ENCODE measurements around the gene COX10. TPM values are rescaled to one million over a fixed set of nuclear protein-coding genes. Genes with fewer than 3 reads are reported as not detected.

Gene COX10
- total RNA-seq, 1 experiment from 2014 or later, result 13.4 TPM

GRCh38 chr17:14107889-14108288 lies 38.6 kb downstream of the COX10 start:
- Histone ChIP-seq H3K4me3 (ENCODE audit: low read depth in 2 of 2, low read length in 2 of 2) (no peak overlapping the region), H3K36me3 (ENCODE audit: control insufficient read depth, insufficient read depth, low read length) (no peaks in the 10 kb centered on the region; the same call in 1 of the 2 replicates), H3K27ac (ENCODE audit: low read length) (no peak overlapping the region), H3K27me3 (ENCODE audit: control insufficient read depth, insufficient read depth, low read length) (no peaks in the 10 kb centered on the region), H3K4me1 (ENCODE audit: control insufficient read depth, insufficient read depth, low read length) (no peaks in the 10 kb centered on the region), H3K9me3 (ENCODE audit: control insufficient read depth, insufficient read depth, low read depth, low read length) (no peaks in the 10 kb centered on the region)
- ATAC-seq (no peak), DNase-seq (ENCODE audit: low read depth, low spot score) (no peak)
- TF ChIP-seq SIN3A (IDR thresholded peaks at IDR 0.05; ENCODE audit: borderline replicate concordance, insufficient read depth, low read depth, low read length) (no peak), REST (IDR thresholded peaks at IDR 0.05; ENCODE audit: insufficient read depth in 1 of 2, low read depth in 2 of 2, low read length in 1 of 2) (no peak), TCF7L2 (IDR thresholded peaks at IDR 0.05; ENCODE audit: low read depth, low read length) (no peak), POLR2AphosphoS5 (IDR thresholded peaks at IDR 0.05; ENCODE audit: low read depth, low read length) (no peak), CTCF (IDR thresholded peaks at IDR 0.05) (no peak)
- BruUV-seq (replicated peaks), result TSS peak; percentile 28
- in situ Hi-C loops (cut with HindIII; ENCODE audit: low pct_unique_long_range_greater_than_20kb, low sequenced_read_pairs), result no loop called here
- intact Hi-C loops (cut with micrococcal nuclease; ENCODE audit: unreplicated experiment), result no loop called here
- ChIA-PET POLR2A (no interaction called here), CTCF (no interaction called here)

- H3K4me3 ChIP-seq (ENCODE audit: low read depth in 2 of 2, low read length in 2 of 2), result no peak overlapping the region
- ChIA-PET POLR2A (no interaction called here), CTCF (no interaction called here)
- H3K27ac ChIP-seq (ENCODE audit: low read length), result no peak overlapping the region
- ATAC-seq, result no peak
- H3K4me1 ChIP-seq (ENCODE audit: control insufficient read depth, insufficient read depth, low read length), result no peaks in the 10 kb centered on the region
- H3K36me3 ChIP-seq (ENCODE audit: control insufficient read depth, insufficient read depth, low read length), result no peaks in the 10 kb centered on the region
- no peak for TF ChIP-seq CTCF (IDR thresholded peaks at IDR 0.05)
- no peak for TF ChIP-seq POLR2AphosphoS5 (IDR thresholded peaks at IDR 0.05; ENCODE audit: low read depth, low read length)
- no peak for TF ChIP-seq SIN3A (IDR thresholded peaks at IDR 0.05; ENCODE audit: borderline replicate concordance, insufficient read depth, low read depth, low read length)
- in situ Hi-C loops (cut with HindIII; ENCODE audit: low pct_unique_long_range_greater_than_20kb, low sequenced_read_pairs) (no loop called here), intact Hi-C loops (cut with micrococcal nuclease; ENCODE audit: unreplicated experiment) (no loop called here)
- H3K9me3 ChIP-seq (ENCODE audit: control insufficient read depth, insufficient read depth, low read depth, low read length), result no peaks in the 10 kb centered on the region
- DNase-seq (ENCODE audit: low read depth, low spot score), result no peak
- BruUV-seq (replicated peaks), result no TSS peak
- H3K27me3 ChIP-seq (ENCODE audit: control insufficient read depth, insufficient read depth, low read length), result no peaks in the 10 kb centered on the region
Observed at GRCh38 chr17:14112407-14112806, 43.1 kb downstream of the COX10 start.
